ENCODE results near the gene TRIM43. TPM values are rescaled to one million over a fixed set of nuclear protein-coding genes. Genes with fewer than 3 reads are reported as not detected.
"Not testable (repeated sequence)": the region's sequence is repeated elsewhere in the genome, so short reads cannot be mapped to it uniquely, and the experiment has no call there.

The TRIM43 gene
- not detected for polyA plus RNA-seq (2013, experiment 1 of 2; ENCODE audit: insufficient read length)
- not detected for polyA plus RNA-seq (2013, experiment 2 of 2; ENCODE audit: insufficient read length)

DNA sequence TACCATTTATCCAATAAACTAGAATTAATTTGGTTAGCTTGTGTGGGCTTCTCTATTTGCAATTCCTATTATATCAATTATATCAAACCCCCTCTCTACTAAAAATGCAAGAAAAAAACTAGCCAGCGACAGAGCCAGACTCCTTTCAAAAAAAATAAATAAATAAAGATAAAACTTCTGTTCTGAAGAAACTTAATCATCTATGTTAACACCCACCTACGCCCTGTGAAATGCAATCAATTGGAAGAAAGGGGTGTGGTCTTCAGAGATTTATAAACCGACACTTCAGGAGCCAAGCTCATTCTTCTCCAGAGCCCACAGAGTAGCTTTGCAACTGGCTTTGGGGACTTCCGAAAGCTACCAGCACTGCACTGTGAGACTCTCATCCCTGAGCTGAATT is at the start of gene TRIM43:
TRIM43 (plus strand) TSS at position 301 of the 400 bp plus-strand sequence. CDS start 2,023 bp downstream, outside the sequence.
- not testable (repeated sequence) for DNase-seq

GRCh38 chr2:95551055-95551568 is 40.7 kb upstream of the TRIM43 start:
- DNase-seq = no peak

DNA sequence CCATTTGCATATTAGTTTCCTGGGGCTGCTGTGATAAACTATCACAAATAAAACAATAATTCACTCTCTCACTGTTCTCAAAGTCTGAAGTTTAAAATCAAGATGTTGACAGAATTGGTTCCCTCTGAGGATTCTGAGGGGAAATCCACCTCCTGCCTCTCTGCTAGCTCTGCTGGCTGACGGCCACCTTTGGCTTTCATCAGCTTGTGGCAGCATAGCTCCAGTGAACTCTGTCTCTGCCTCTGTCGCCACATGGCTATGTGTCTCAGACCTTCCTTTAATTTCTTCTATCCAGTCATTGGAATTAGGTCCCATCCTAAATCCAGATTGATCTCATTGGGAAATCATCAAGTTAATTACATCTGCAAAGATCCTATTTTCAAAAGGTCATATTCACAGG is 38.9 kb upstream of the TRIM43 start:
- DNase-seq = peak; percentile 25

- no peak for DNase-seq
These were observed 22.6 kb upstream of the TRIM43 start for GRCh38 chr2:95569170-95569569.

GRCh38 chr2:95573866-95574265 is 17.9 kb upstream of the TRIM43 start:
- DNase-seq = no peak

GRCh38 chr2:95574506-95574905 is 17.3 kb upstream of the TRIM43 start:
- DNase-seq = peak; percentile 42

DNA sequence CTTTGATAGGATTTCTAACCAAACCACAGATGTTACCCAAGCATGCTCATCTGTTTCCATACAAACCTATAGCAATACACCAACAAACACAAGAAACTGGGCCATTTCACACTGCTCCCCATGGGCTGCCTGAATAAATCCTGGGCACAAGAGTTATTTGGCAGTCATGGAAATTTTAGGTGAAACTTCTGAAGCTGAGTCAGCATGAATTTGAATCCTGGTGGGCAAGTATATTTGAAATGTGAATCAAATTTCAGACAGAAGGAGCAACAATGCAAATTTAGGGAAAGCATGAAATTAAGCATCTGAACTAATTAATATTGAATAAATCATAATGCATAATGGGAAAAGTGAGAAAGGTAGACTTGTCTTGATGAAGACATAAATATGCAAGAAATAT is 15.9 kb upstream of the TRIM43 start:
- no peak for DNase-seq

GRCh38 chr2:95578539-95578938 is 13.3 kb upstream of the TRIM43 start:
- no peak for DNase-seq

DNA sequence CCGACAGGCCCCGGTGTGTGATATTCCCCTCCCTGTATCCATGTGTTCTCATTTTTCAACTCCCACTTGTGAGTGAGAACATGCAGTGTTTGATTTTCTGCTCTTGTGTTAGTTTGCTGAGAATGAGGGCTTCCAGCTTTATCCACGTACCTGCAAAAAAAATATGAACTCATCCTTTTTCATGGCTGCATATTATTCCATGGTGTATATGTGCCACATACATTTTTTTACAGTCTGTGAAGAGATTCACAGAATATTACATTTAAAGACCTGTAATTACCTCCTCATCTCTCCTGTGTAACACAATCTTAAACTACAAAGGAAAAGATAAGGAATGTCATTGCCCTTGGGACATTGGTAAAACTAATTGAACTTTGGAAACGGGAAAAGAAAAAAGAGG is 8.3 kb upstream of the TRIM43 start:
- not testable (repeated sequence) for DNase-seq

- not testable (repeated sequence) for DNase-seq
These were observed 7.5 kb upstream of the TRIM43 start for GRCh38 chr2:95584321-95584720.

GRCh38 chr2:95589777-95590536 is 1.8 kb upstream of the TRIM43 start:
- DNase-seq = not testable (repeated sequence)

DNA sequence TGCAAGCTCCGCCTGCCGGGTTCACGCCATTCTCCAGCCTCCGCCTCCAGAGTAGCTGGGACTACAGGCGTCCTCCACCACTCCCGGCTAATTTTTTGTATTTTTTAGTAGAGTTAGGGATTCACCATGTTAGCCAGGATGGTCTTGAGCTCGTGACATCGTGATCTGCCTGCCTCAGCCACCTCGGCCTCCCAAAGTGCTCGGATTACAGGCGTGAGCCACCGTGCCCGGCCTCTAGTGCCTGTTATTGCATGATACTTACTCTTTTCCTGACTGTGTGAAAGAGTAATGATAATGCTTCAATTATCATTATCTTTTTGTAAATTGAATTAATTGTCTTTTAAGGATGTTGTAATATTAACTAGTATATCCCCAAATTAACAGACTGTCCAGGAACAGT is 1.2 kb downstream of the TRIM43 start:
- DNase-seq = not testable (repeated sequence)

GRCh38 chr2:95595012-95595411 is 3.2 kb downstream of the TRIM43 start:
- not testable (repeated sequence) for DNase-seq

GRCh38 chr2:95601301-95601700 is 9.5 kb downstream of the TRIM43 start:
- not testable (repeated sequence) for DNase-seq

DNA sequence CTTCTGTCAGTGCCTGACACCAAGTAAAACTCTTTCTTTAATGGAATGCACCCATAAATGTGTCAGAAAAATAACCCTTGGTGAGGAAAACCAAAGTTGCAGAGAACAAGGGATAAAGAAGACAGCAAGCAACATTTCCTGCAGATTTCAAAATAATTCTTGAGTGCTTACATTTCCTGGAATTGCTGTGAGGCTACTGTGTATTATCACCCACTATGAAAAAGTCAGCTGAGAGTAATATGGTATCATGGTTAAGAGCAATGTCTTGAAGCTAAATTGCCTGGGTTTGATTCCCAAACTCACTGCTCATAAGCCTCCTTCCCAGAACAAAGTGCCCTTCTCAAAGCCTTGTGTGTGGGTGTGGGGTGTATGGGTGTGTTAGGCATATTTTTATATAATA is 10.3 kb downstream of the TRIM43 start:
- DNase-seq = not testable (repeated sequence)

DNA sequence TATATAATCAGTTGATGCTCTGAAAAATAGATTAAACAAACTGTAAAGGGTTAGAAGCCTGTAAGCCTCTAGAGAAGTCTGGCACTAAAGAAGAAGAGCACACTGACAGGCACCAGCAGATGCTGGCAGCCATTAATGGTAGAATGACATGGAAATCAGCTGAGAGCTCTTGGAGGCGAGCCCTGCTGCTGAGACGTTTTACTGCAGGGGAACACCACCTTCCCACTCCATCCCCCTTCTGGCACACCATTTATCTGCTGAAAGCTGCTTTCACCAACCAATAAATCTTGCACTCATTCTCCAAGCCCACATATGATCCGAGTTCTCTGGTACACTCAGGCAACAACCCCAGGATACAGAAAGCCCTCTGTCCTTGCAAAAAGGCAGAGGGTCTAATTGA is 16.6 kb downstream of the TRIM43 start:
- not testable (repeated sequence) for DNase-seq

DNA sequence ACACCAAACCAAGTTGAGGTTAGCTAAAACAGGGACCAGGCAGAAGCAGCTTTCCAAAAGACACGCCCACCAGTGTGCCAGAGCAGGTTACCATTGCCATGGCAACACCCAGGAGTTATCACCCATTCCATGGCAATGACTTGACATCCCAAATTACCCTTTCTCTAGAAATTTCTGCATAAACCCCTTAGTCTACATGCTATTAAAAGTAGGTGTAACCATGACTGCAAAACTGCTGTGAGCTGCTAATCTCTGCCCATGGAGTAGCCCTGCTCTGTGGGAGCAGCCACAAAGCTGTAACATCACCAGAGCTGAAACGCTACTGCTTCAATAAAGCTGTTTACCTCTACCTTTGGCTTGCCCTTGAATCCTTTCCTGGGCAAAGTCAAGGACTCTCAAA is 18.0 kb downstream of the TRIM43 start:
- not testable (repeated sequence) for DNase-seq

DNA sequence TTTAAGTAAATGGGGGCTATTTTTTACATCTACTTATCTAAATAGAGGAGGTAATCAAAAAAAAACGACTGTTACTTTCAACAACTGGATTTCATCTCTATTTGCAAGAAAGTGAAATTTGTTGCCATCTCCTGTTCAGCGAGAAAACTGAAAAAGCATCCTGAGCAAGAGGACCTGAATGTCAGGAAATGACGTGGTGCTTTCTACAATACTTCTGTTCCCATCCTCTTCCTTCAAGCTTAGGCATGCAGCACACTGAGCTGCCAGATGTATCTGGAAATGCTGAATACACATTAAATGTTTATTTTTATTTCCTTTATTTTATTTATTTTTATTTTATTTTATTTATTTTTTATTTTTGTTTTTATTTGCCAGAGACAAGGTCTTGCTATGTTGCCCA is 21.2 kb downstream of the TRIM43 start:
- DNase-seq = not testable (repeated sequence)

DNA sequence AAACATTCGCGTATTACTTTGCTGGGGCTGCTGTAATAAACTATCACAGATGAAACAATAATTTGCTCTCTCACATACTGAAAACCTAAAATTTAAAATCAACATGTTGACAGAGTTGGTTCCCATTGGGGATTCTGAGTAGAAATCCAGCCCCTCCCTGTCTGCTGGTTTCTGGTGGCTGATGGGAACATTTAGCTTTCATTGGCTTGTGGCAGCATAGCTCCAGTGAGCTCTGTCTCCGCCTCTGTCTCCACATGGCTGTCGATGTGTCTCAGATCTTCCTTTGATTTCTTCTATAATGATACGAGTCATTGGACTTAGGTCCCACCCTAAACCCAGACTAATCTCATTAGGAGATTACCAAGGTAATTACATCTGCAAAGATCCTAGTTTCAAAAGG is 30.9 kb downstream of the TRIM43 start:
- not testable (repeated sequence) for DNase-seq

DNA sequence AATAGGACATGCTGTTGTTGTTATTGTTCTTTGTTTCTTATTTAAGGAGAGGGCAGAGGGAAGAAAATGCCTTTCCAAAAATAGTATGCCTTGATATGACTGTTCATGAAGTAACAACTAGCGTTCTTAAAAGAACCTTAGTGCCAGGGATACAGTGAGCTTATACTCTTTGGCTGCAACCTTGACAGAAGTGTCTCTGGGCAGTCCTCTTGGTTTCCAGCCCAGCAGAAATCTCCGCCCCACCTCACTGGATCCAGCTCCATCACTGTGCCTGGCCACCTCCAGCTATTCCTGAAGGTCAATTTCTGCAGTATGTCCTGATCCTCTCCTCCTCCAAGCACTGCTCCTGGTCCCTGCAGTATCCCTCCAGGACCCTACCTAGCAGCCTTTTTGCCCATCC is 39.2 kb downstream of the TRIM43 start:
- DNase-seq = not testable (repeated sequence)

DNA sequence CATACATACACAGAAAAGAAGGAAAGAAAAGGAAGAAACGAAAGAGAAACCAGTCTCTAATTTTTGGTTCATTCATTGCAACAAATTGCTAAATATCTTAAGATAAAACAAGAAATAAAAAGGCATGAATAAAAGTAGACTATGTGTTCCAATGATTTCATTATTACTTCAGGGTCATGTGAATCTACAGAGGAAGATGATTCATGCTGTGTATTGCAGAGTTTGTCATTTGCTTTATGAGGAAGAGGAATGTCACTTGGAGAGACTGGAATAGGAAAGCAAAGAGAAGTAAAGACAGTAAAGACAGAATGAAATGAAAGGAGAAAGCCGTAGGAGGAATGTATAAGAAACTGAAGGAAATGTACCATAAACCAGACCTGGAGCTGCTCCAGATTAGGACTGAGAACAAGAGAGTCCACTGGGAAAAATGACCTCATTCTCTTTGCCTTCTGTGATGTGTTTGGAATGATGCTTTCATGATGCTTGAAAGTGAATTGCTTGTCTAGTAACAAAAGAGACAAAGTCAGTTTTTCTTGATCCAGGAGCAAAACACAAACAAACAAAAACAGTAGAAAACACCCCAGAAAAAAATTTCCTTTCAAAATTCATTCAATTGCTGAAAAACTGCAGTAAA is 41.9 kb downstream of the TRIM43 start:
- DNase-seq = not testable (repeated sequence)

DNA sequence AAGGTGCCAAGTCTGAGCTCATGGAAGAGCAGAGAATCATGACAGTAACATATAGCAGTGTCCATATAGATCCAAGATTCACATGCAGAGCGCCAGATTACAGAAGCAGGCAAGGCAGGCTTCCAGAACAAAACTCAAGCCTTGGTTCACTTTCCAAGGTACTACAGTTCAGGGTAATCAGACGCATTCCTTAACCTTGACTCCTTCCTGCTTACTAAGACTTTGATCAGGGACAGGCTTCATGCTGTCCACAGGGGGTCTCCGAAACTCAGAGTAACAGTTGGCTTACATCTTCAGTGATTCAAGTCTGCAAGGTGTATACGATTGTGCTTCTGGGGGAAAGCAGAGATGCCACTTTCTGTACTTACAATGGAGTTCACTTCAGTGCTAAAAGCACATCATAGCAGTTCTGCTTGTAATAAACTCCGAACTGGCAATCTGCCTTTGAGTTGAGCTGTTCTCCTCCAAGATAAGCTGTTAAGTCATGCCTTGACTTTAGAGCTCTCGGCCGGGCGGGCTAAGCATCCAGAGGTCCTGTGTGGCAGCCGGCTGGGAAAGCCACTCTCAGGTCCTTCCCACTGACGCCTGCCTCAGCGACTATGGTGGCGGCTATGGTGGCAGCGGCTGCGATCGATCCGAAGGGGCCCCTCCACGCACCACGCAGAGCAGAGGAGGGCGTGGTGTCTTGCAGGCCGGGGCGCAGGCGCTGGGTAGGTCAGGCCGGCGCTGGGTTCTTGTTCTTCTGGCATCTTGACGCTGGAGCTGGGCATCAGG is 48.9 kb downstream of the TRIM43 start:
- DNase-seq = not testable (repeated sequence)

- not testable (repeated sequence) for DNase-seq
These were observed 49.4 kb downstream of the TRIM43 start for GRCh38 chr2:95641289-95641575.
